HepG2 (cell line): ENCODE data around the gene NMBR.
"Not testable (repeated sequence)": the region's sequence is repeated elsewhere in the genome, so short reads cannot be mapped to it uniquely, and the experiment has no call there.

Experiments
- BCL6 ChIP-seq: IDR thresholded peaks from 2 replicates; pipeline ENCODE4 v1.6.1; 2016; ENCODE audit warnings: missing genetic modification reagents, missing compliant biosample characterization
- CREB1 ChIP-seq, 2 experiments: fragments of 450-650 bp in 1 of 2; IDR thresholded peaks; 2 replicates each; pipeline ENCODE4 v1.6.1; 2016 to 2017; ENCODE audit warnings: control low read depth in 1 of 2, mild to moderate bottlenecking in 1 of 2, missing compliant biosample characterization in 1 of 2, missing genetic modification characterization in 1 of 2
- FOSL2 ChIP-seq: sonication (generic); formaldehyde crosslinking; IDR thresholded peaks from 2 replicates; pipeline ENCODE4 v1.4.0; 2020; ENCODE audit warnings: missing genetic modification reagents
- FOXO1 ChIP-seq: sonication (generic); formaldehyde crosslinking; IDR thresholded peaks from 2 replicates; pipeline ENCODE4 v1.4.0; 2020; ENCODE audit warnings: missing genetic modification reagents
- HNRNPUL1 ChIP-seq: fragments of 200-400 bp; formaldehyde crosslinking; IDR thresholded peaks from 2 replicates; pipeline ENCODE4 v1.6.1; 2017; ENCODE audit warnings: low read depth, mild to moderate bottlenecking, low read length, moderate library complexity
- MAFK ChIP-seq, 2 experiments: IDR thresholded peaks in 1 of 2; conservative IDR thresholded peaks in 1 of 2; 2 replicates each; pipeline ENCODE4 v1.6.1; 2011; ENCODE audit warnings: improper control_type of control experiment in 2 of 2, low read length in 2 of 2
- NR3C1 ChIP-seq: sonication (generic); formaldehyde crosslinking; IDR thresholded peaks from 2 replicates; pipeline ENCODE4 v1.4.0; 2020; ENCODE audit warnings: missing genetic modification reagents
- PHF21A ChIP-seq: sonication (generic); formaldehyde crosslinking; IDR thresholded peaks from 2 replicates; pipeline ENCODE4 v1.5.0; 2020; ENCODE audit warnings: mild to moderate bottlenecking, missing genetic modification reagents
- POLR2AphosphoS5 ChIP-seq: IDR thresholded peaks from 2 replicates; pipeline ENCODE4 v1.6.1; 2012; ENCODE audit warnings: low read depth, low read length
- ZBTB1 ChIP-seq: sonication (generic); formaldehyde crosslinking; IDR thresholded peaks from 2 replicates; pipeline ENCODE4 v1.4.0; 2020; ENCODE audit warnings: missing genetic modification reagents, borderline replicate concordance
- ZNF251 ChIP-seq: sonication (generic); formaldehyde crosslinking; IDR thresholded peaks from 2 replicates; pipeline ENCODE4 v1.9.0; 2021; ENCODE audit warnings: mild to moderate bottlenecking, missing genetic modification reagents
- ZNF292 ChIP-seq: sonication (generic); formaldehyde crosslinking; IDR thresholded peaks from 2 replicates; pipeline ENCODE4 v1.8.1; 2022; ENCODE audit warnings: mild to moderate bottlenecking, low read depth, missing genetic modification reagents, borderline replicate concordance
- ZNF430 ChIP-seq: sonication (generic); formaldehyde crosslinking; IDR thresholded peaks from 2 replicates; pipeline ENCODE4 v1.9.0; 2021; ENCODE audit warnings: mild to moderate bottlenecking, missing genetic modification reagents
- TF ChIP-seq, protein P1 (sequence below): sonication (generic); formaldehyde crosslinking; IDR thresholded peaks from 2 replicates; pipeline ENCODE4 v1.5.0; 2020; ENCODE audit warnings: mild to moderate bottlenecking, missing genetic modification reagents, moderate library complexity

GRCh38 chr6:142062861-142063260 is 84.1 kb downstream of the NMBR start:
- TF ChIP-seq POLR2AphosphoS5; FOXO1; ZNF292; PHF21A (CRISPR knock-in tag); CREB1 (CRISPR knock-in tag; IDR thresholded peaks at IDR 0.05); ZNF430 (CRISPR knock-in tag); ZNF251 (CRISPR knock-in tag); HNRNPUL1; MAFK (conservative IDR thresholded peaks at IDR 0.05 in 1 of 2, IDR thresholded peaks at IDR 0.05 in 1 of 2; ENCODE audit: low read length in 2 of 2); BCL6; FOSL2 (CRISPR knock-in tag); ZBTB1 (CRISPR knock-in tag); NR3C1: not testable (repeated sequence)
- TF ChIP-seq, protein P1, sequence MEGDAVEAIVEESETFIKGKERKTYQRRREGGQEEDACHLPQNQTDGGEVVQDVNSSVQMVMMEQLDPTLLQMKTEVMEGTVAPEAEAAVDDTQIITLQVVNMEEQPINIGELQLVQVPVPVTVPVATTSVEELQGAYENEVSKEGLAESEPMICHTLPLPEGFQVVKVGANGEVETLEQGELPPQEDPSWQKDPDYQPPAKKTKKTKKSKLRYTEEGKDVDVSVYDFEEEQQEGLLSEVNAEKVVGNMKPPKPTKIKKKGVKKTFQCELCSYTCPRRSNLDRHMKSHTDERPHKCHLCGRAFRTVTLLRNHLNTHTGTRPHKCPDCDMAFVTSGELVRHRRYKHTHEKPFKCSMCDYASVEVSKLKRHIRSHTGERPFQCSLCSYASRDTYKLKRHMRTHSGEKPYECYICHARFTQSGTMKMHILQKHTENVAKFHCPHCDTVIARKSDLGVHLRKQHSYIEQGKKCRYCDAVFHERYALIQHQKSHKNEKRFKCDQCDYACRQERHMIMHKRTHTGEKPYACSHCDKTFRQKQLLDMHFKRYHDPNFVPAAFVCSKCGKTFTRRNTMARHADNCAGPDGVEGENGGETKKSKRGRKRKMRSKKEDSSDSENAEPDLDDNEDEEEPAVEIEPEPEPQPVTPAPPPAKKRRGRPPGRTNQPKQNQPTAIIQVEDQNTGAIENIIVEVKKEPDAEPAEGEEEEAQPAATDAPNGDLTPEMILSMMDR (CRISPR knock-in tag) = not testable (repeated sequence)
- TF ChIP-seq CREB1 (IDR thresholded peaks at IDR 0.05) = peak; percentile 50; the same call in 1 of the 2 replicates
